Left colon (tissue), 2 donors: ENCODE measurements around the gene LRPAP1. TPM values are rescaled to one million over a fixed set of nuclear protein-coding genes. Genes with fewer than 3 reads are reported as not detected.
"Not testable (repeated sequence)": the region's sequence is repeated elsewhere in the genome, so short reads cannot be mapped to it uniquely, and the experiment has no call there.

ENCODE experiments used
- ATAC-seq: fragments of 200-7000 bp; cut with Tn5 transposase; one replicate; pipeline ENCODE4 v1.9.1; 2020; ENCODE audit warnings: mild to moderate bottlenecking, moderate library complexity
- DNase-seq, 2 donors: peaks; one replicate each; pipeline ENCODE4 v3.0.0-alpha.2; 2020
- intact Hi-C, 2 donors: fragments of 100-400 bp; cut with DNase I in 1 of 2; cut with micrococcal nuclease in 1 of 2; formaldehyde crosslinking; loops; one replicate each; pipeline versions ENCODE4 v1.11.2 to v1.14.0; 2022; cut with DNase I, micrococcal nuclease
- total RNA-seq, 2 donors: library from RNA; stranded (reverse); fragmentation: NEBNext Ultra II Directional; extraction: Animal tissue kit (Norgen Biotek cat#: 25700); gene quantifications; one replicate each; pipeline ENCODE4 v1.2.1, GENCODE V29; 2021
- donor health status: DM: no; HTN: no; CAD: no.
- donor health status: DM: yes; HTN: yes; CAD: no.

Gene LRPAP1
- total RNA-seq, 2 donors from 2014 or later: 146 to 155 TPM

DNA sequence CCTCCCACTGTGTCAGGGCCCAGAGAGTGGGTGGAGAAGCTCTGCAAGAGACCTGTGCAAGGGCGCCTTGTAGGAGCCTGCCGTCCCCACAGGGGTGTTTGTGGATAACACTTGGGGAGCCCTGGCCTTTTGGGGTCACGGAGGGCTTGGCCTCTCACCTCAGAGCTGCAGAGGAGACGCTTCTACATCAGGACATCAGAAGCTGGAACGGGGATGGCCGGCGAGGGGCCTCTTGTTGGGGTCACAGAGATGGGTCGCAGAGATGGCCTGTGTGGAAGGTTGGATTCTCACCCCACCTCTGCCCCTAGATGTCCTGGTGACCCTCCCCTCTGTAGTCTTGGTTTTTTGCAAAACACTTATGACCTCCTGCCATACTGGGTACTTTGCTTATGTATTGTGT lies 13.1 kb upstream of the LRPAP1 start:
- DNase-seq, intact Hi-C loops, ATAC-seq: not testable (repeated sequence)

GRCh38 chr4:3544259-3545025 lies 12.2 kb upstream of the LRPAP1 start:
- ATAC-seq, intact Hi-C loops, DNase-seq: not testable (repeated sequence)

GRCh38 chr4:3543415-3543814 lies 11.2 kb upstream of the LRPAP1 start:
- DNase-seq: peak in 1 of 2 donors; percentile 4
- intact Hi-C loops, ATAC-seq: not testable (repeated sequence)

- ATAC-seq, intact Hi-C loops: not testable (repeated sequence)
- peak in 1 of 2 donors; percentile 12 for DNase-seq
These were observed 6.7 kb upstream of the LRPAP1 start for GRCh38 chr4:3538906-3539305.

DNA sequence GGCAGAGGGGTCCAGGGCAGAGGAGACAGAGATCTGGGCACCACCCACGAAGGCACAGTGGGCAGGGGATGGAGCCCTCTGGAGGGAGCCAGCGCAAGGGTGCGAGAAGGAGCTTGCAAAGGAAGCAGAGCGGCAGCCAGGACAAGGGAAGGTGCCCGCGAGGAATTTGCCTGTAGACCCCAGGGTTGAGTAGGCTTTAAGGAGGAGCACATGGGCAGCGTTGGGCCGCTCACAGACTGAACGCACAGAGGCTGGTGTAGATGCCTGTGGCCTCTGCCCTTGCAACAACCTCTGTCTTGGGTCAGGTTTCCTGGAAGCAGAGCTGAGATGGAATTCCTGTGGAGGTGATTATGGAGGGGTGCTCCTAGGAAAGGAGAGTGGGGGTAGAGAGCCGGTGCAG lies 3.6 kb upstream of the LRPAP1 start:
- ATAC-seq, intact Hi-C loops: not testable (repeated sequence)
- DNase-seq: peak in 1 of 2 donors; percentile 10

DNA sequence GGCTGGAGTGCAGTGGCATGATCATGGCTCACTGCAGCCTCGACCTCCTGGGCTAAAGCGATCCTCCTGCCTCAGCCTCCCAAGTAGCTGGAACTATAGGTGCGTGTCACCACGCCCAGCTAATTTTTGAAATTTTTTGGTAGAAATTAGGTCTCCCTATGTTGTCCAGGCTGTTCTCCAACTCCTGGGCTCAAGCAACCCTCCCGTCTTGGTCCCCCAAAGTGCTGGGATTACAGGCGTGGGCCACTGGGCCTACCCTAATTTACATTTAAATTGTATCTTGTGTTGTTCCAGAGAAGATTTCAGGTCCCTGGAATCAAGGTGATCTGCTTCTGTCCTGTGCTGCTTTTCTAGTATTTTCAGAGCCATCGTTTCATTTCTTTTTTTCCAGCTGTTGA lies 1.2 kb upstream of the LRPAP1 start:
- intact Hi-C loops: no loop called here
- DNase-seq: peak in 1 of 2 donors; percentile 14
- no peak for ATAC-seq

GRCh38 chr4:3532751-3533422 lies 665 bp upstream of the LRPAP1 start:
- intact Hi-C loops: no loop called here
- peak; percentile 61 for ATAC-seq

GRCh38 chr4:3531318-3531878 lies 824 bp downstream of the LRPAP1 start:
- ATAC-seq (peak; percentile 27), DNase-seq (peak in 1 of 2 donors; percentile 24)
- intact Hi-C loops: no loop called here

More at GRCh38 chr4:3532751-3533422, 665 bp upstream of the LRPAP1 start:
- DNase-seq: peak in 1 of 2 donors; percentile 28

DNA sequence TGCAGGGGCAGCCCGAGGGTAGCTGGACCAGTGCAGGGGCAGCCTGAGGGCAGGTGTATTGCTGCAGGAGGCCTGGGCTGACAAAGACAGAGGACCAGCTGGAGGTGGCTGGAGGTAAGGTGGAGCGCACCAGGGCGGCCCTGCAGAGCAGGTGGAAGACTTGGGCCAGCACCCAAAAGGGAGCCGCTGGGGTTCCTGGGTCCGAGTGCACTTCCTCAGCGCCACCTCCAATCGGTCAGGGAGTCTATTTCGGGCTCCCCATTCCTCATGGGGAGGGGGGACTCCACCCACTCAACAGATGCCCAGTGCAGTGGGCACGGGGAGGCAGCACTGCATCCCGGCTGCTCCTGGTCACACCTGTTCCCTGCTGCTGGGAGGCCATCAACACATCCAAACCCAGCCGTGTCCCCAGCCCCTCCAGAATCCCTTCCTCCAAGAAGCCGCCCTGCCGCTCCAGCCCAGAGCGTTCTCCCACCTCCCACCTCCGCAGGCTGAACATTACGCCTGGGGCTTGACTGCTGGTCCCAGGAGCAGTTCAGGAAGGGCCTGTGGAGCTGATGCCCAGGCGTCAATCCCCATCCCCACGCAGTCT lies 1.5 kb downstream of the LRPAP1 start:
- DNase-seq (no peak), ATAC-seq (no peak)
- intact Hi-C loops: no loop called here

- DNase-seq (peak in 1 of 2 donors; percentile 8), ATAC-seq (no peak)
- intact Hi-C loops: no loop called here
These were observed 2.2 kb downstream of the LRPAP1 start for GRCh38 chr4:3530051-3530450.

GRCh38 chr4:3529363-3529762 lies 2.9 kb downstream of the LRPAP1 start:
- DNase-seq (peak in 1 of 2 donors; percentile 25), ATAC-seq (no peak)
- intact Hi-C loops: no loop called here

DNA sequence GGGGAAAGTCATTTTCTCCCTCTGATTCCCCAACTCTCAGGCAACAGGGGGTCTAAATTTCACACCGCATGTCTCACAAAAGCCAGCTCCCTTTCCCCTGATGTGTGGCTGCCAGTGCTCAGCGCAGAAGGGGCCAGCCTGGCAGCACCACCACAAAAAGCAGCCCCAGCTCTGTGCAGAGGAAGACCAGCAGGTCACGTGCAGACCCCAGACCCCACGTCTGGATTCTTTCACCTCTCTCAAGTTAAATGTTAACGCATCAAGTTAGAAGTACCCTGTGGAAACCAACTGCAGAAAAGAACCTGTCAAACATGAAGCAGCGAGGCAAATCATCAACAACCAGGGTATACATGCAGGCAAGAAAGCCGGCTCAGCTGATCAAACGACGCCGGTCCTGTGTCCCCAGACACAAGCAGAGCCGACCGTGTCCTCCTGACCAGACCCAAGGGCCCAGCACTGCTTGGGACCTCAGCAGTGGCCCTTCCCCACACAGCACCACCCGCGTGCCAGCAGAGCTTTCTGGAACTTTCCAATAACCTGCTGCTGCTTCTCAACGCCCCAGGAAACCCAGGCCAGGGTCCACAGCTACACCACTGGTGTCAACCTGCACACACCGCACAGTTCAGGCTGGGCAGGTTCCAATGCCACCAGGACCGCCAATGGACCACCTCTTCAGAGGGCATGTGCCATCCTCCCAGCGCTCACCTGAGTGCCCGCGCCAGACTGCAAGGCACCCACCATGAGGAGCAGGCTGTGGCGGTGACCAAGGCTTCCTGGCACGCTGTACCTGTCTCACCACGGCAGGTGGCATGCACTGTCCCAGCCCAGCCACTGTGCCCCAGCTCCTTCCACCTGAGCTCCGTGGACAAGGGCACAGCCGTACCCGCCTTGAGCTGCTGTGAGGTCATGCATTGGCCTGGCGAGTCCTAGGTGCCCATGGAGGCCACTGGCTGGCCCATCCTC lies 4.0 kb downstream of the LRPAP1 start:
- DNase-seq: peak in 1 of 2 donors; percentile 14
- ATAC-seq: no peak
- intact Hi-C loops: no loop called here

DNA sequence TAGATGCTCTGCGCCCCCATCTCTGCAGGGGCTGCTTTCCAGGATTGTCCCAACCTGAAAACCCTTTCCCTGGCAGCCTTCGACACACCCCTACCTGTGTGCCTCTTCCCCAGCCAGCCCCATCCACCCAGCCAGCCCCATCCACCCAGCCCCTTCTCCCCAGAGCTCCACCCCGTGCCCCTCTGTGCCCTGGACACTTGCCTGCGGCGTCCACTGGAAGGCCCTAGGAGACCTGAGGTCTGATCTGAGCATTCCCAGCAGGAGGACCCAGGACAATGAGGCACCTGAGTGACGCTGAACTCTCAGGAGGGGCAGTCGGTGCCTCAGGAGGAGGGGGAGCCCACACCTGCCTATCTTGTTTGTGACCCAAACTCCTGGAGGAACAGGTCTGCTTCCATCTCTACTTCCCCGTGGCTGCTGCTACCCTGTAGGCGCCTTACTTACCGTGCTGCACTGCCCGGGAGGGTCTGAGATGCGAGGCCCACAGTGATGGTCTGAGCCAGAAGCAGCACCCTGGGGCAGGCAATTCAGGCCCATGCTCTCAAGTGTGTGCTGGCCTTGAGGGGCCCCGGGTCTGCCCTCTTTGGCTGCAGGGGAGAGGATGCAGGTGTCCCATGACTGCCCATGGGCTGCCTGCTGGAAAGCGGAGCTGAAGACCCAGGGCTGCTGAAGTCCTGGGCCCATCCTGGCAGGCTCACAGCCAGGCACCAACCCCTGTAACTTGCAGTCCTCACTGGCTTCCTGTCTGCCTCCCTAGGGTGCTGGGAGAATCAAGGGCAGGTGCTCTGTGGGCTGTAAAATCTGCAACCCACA lies 4.9 kb downstream of the LRPAP1 start:
- DNase-seq: peak in 1 of 2 donors; percentile 16
- no peak for ATAC-seq
- intact Hi-C loops: no loop called here

GRCh38 chr4:3526456-3526855 lies 5.8 kb downstream of the LRPAP1 start:
- ATAC-seq (no peak), DNase-seq (peak in 1 of 2 donors; percentile 19)
- intact Hi-C loops: no loop called here

DNA sequence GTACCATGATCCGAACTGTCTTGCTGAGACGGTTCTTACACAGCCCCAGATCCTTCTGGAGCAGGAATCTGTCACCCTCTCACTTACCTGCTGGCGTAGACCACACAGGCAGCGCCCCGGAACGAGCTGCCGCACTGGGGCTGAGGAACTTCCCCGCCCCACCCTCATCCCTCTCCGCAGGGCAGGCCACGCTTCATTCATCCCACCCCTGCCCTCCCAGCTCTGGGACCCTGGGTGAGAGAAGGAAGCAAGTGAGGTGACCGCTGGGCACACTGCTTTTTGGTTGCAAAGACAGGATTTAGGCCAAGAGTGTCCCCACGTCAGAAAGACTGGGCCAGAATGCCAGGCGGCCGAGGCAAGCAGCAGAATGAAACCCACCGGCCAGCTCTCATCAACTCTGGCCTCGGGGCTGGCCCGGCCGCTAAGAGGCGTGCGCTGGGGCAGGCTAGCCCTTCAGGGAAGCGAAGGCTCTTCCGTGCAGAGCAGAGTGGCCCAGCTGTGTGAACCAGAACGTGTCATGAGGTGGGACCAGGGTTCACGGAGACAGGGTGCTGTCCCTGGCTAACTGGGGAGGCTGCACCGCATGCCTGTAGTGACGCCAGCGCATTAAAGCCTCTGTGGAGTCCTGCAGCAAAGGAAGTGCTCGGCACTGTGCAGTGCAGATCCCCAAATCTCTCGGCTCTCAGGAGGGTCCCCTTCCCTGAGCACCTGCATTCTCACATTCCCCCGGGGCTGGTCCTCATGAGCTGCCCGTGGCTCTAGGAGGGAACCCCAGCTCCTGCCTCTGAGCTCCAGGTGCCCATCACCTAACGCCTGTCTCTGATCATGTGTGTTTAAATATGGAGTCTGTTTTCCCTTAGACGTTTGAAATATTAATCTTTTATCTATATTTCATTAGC lies 6.4 kb downstream of the LRPAP1 start:
- DNase-seq: peak in 1 of 2 donors; percentile 15
- no peak for ATAC-seq
- intact Hi-C loops: no loop called here

DNA sequence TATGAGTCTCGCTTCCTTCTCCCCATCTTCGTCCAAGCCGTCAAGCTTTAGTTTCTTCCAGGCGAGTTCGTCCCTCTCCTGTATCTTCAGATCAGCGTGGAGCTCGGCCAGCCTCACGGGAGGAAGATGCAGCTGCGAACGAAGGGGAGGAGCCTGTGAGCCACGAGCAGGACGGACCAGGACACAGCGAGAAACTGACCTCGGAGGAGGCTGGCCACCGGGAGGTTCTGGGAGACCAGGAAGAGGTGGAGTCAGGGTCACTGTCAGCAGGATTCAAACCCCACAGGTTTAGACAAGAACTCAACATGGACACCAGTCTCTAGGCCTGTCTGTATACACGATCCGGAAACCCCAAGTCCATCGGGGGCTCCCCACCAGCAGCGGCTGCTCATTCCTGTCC lies 7.3 kb downstream of the LRPAP1 start:
- no peak for ATAC-seq
- DNase-seq: peak in 1 of 2 donors; percentile 20
- intact Hi-C loops: no loop called here
